CD4-positive, alpha-beta T cell treated with Interleukin-15 for 4 hours (primary cell): ENCODE measurements around the gene TMEM248.
A peak's percentile ranks its signal among the peaks of the same experiment; 100 is the strongest.
"Not testable (repeated sequence)": the region's sequence is repeated elsewhere in the genome, so short reads cannot be mapped to it uniquely, and the experiment has no call there.

Experiments used
- DNase-seq: peaks from one replicate; pipeline ENCODE4 v3.0.0-alpha.2; 2020; ENCODE audit warnings: low spot score

The TMEM248 gene

DNA sequence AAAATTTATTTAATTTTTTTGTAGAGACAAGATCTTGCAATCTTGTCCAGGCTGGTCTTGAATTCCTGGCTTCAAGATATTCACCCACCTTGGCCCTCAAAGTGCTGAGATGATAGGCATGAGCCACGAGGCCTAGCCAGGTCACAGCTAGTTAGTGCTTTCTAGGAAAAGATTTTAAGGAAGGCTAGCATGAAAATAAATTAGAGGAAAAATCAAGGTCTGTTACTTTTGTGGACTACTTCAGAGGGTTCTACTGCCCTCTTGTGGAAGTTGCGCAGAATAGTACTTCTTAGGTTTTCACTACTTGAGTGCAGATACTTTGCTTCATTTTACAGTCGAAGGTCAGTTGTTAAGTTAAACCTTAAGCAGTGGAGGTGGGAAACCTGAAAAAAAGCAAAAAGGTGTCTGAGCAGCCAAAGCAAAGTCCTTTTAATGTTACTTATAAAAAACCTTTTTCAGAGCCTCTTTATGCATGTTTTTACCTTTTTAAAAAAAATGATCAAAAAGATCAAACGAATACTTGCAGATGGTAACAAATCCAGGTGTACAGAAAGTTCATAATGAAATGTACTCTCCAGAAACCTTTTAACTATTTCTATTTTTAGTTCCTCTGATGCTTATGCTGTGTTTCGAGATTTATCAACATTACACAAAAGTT lies 79.7 kb downstream of the TMEM248 start:
- peak; percentile 35 for DNase-seq

DNA sequence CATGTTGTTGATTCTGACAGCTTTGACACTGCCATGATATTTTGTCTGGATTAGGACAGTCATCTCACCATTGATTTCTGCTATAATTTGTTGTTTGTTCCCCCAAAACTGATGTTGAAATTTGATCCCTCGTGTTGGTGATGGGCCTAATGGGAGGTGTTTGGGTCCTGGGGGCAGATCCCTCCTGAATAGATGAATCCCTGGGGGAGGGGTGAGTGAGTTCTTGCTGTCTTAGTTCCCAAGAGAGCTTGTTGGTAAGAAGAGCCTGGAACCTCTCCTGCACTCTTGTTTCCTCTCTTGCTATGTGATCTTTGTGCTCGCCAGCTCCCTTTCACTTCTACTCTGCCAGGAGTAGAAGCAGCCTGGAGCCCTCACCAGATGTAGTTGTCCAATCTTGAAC lies 83.1 kb downstream of the TMEM248 start:
- not testable (repeated sequence) for DNase-seq

DNA sequence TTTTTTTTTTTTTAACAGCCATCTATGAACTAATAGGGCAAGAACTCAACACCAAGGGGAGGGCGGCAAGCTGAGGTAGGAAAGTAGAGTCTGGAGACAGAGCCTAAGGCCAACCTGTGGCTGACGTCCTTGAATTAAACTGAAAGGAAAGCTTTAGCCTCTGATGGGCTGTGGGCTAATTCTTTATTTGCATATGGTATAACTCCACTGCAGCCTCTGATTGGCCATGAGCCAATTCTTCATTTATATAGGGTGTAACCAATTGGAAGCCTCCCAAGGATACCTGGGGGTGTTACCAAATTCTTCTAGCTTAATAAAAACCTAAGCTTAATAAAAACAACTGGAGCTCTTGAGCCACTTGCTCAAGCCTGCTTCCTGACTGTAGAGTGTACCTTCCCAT lies 85.9 kb downstream of the TMEM248 start:
- DNase-seq, result no peak
